IPS DF 4.7 (cell line): ENCODE data around the gene TMEM235.
"Not testable (repeated sequence)": the region's sequence is repeated elsewhere in the genome, so short reads cannot be mapped to it uniquely, and the experiment has no call there.

Experiments used
- DNase-seq: peaks from one replicate; pipeline ENCODE4 v3.0.0-alpha.2; 2013; ENCODE audit warnings: low spot score; ENCODE audit errors: extremely low read depth

The TMEM235 gene

DNA sequence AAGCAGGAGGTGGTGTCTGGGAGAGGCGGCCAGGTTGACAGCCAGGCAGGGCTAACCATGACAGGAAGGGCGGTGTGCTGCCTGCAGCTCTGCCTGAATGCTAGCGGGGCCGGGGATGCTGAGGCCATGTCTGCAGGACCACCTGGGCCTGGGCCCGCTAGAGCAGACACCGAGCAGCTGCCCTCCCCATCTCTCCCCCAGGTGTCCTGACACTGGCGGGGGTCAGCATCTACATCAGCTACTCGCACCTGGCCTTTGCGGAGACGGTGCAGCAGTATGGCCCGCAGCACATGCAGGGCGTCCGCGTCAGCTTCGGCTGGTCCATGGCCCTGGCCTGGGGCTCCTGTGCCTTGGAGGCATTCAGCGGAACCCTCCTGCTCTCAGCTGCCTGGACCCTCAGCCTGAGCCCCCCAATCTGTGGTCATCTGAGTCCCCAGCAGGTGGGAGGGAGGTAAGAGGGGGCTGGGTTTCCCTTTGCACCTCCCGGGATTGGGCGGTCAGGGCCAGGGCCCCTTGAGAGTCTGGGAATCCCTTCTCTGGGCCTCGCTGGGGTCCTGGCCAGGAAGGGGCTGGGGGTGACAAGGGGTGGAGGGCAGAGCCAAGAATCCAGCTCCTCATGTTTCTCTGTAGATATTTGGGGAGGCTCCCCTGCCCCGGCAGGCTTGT lies 7.5 kb downstream of the TMEM235 start:
- no peak for DNase-seq

DNA sequence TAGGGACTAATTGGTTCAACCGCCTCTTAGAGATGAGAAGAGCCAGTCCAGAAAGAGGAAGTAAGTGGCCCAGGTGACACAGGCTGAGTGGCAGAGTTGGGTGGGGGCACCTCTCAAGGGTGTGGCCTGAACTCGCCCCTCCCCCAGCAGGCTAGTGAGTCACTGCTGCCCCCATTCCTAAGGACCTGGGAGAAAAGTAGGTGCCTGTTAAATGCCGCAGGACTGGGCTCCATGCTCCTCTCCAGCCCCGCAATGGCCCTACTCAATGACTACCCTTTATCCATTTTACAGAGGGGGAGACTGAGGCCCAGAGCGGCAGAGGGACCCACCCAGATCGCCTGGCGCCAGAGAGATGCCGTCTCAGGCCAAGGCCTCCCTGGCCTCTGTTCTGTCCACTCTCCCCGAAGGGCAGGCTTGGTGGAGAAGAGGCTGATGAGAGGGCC lies 8.1 kb downstream of the TMEM235 start:
- DNase-seq: no peak

DNA sequence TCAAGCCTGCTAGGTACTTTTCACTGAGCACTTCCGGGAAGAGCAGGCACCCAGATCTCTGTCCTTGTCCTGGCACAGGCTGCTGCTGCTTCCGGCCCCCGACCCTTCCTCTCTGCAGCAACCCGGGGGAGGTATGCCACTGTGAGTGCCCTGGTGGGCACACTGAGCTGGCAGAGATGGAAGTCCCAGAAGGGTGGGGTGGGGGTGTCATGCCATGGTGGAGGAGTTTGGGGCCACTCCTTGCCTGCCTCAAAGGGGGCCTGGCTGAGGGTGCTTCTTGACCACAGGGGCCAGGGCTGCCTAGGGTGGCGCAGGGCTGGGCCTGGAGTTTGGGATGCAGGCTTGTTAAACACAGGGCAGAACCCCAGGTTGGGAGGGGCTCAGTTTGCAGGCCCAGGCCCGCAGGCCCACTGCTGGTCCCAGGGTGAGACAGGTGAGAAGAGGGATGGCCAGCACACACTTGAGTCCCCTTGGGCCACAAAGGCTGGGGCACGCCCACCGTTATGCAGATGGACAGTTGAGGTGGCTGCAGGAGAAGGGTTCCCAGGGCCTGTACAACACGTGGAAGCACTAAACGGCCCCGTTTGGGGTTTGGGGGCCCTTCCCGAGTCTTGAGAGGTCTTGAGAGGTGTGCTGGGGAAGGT lies 8.7 kb downstream of the TMEM235 start:
- DNase-seq: no peak

DNA sequence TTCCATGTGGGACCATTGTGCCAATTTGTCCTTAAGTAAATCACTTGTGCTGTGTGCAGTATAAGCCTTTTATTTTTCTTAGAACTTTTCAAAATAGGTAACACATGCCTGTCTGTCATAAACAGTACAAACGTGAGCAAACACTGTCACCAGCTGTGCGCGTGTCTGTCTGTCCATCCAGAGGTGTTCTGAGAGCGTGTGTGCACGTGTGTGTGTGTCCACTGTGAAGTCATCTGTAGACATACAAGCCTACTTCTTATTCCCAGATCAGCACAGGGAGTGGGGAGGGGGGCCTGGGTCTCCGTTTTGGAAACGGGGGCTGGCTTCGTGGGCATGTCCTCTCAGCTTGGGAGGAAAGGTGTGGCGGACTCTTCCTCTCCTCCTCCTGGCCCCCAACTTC lies 9.4 kb downstream of the TMEM235 start:
- no peak for DNase-seq

DNA sequence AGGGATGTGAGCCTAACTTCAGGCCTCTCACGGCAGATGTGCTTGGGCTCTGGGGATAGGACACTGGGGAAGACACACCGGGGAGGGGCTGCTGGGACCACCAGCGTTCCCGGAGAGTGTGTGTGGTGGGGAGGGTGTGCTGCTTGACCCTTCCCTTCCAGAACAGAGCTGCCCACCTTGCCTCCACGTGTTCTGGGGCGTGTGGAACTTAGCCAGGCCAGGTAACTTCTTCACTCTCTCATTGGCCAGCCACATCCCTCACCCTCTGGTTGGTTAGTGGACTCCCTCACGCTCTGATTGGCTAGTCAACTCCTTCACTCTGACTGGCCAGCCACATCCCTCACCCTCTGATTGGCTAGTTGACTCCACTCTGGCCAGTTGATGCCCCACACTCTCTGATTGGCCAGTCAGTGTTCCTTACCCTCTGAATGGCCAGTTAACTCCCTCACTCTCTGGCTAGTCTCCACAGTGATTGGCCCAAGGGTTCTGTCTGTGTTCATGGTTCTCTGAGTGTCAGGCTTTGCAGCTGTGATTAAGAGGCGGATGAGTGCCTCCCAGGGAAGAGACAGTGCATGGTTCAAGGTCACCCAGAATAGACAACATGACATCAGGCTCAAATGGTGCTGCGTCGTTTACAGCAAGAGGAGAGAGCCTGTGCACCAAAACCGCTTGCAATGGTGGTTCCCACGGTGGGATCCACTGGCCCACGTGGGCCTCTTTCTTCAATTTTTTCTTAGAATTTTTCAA lies 10.0 kb downstream of the TMEM235 start:
- DNase-seq: peak; percentile 66

DNA sequence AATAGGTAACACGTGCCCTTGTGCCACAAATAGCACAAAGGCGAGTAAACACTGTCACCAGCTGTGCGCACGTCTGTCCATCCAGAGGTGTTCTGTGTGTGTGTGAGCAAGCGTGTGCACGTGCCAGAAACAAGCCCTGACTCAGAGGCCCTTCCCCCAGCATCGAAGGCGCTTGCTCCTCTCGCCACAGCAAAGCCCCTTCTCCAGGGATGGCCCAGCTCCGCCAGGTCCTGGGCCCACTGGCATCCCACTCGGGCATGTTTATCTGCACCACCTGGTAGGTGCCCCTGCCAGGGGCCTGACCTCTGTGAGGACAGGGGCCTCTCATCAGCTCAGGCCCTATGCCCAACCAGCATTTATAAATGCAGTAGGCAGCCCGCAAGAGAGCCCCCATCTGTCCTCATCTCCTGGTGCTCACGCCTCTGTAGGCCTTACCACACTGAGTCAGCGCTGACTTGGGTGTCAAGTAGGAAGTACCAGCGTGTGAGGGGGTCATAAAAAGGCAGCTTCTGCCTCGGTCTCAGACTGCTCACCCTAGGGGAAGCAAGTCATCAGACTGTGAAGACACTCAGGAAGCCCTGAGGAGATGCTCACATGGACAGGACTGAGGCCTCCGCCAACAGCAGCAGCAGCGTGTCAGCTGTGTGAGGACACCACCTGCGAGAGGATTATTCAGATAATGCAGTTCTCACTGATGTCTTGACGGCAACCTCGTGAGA lies 10.8 kb downstream of the TMEM235 start:
- no peak for DNase-seq

DNA sequence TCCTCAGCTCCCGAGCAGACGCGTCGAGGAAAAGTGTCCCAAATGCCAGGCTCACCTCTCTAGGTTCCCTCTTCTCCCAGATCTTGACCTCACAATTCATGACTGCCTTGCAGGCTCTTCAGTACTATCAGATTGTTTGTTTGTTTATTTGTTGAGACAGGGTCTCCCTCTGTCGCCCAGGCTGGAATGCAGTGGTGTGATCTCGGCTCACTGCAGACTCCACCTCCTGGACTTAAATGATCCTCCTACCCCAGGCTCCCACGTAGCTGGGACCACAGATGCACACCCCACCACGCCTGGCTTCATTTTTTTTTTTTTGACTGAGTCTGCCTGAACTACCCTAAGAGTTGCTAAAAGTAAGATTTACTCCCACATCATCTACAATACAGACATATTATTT lies 15.9 kb downstream of the TMEM235 start:
- DNase-seq: no peak

DNA sequence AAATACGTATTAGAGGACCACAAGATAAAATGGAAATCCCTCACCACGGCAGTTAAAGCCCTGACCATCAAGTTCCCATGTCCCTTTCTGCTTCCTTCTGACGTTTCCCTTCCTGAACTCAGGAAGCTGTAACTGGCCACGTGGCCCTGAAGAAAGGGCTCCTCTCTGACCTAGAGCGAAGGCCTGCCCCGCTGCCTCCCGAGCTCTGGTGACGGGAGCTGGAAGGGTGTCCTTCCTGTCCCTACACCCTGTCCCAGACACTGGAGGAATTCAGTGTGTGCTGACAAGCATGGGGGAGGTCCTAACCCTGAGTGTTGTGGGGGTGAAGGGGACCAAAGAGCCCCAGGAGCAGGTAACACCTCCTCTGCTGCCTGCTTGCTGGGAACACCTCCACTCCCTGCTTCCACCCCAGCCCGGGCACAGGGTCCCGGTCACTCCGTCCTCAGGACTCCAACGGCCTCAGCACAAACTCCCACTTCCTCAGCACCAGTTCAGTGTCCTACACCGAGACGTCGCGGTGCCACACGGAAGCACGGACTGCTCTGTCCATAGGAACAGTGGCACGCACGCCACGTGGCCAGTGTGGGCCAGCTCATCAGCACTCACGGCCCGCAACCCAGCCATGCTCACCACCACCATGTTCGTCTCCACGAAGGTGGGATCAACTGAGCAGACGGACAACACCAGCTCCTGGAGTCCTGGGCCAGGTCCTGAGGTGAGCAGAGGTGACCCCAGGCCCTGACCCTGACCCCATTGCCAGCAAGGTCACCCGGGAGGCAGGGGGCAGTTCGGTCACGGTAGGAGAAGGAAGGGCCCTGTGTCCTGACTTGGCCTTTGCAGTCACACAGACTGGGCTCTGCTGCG lies 16.9 kb downstream of the TMEM235 start:
- DNase-seq: no peak

DNA sequence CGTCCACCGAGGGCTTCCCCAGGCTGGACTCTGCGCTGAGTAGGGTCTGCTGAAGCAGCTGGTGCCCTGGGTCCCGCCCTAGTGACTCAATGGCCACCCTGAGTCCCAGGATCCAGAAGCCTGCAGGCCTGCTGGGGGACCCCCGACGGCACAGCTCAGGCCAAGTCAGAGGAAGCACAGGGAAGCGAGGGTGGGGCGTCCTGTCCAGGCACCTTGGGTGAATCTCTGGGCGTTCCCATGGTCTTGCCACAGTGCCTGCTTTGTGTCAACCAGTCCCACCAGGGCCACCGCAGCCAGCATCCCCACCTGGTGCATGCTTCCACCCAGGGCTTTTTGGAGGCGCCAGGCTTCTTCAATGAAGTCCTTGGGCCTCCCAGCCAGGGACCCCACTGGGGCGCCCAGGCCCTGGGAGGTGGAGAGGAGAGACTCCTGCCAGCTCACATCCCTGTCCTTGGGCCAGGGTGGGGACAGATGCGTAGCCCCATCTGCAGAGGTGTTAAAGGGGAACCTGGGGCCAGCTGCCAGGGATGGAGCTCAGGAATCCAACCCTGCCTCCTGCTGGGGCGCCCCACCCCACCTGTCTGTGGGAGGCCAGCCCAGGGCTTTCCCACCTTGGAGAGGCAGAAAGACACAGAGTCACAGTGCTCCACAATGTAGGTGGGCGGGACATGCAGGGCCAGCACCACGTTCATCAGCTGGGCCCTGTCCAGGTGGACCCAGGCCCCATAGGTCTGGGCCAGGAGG lies 17.8 kb downstream of the TMEM235 start:
- no peak for DNase-seq

DNA sequence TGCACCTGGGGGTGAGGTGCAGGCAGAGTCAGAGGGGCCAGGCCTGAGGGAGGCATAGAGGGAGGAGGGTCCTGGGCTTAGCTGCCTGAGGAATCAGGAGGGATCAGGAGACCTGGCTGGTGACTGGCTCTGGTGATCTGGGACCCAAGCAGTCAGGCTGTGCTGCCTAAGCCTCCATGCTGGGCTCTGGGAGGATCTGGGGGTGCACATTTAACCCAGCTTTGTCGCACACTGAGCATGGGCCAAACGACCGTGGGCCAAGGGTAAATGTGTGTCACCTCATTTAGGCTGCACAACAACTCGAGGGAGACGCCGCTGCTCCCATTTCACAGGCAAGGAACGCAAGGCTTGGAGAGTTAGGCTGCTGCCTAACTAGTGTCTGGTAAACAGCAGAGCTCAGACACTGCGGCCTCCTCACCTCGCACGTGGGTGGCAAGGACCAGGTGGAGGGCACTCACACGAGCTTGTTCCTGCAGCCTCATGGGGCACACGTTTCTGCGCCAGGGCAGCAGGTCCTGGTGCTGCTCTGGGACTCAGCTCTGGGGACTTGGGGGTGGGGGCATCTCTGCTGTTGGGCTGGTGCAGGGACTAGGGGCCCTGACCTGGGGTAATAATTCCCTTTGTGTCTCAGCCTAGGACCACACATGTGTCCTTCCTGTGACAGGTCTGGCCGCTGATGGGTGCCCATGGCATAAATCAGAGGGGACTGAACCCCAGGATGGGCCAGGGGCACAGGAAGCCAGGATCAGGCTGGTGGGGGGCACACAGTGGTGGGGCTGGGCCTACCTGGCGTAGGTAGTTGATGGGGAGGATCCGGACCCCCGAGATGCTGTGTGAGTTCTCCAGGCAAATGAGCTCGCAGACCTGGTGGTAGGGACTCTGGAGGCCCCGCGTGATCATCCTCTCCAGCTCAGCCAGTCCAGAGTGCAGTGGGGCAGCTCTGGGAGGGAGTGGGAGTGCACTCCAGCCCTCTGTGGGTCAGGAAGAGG lies 18.7 kb downstream of the TMEM235 start:
- no peak for DNase-seq

DNA sequence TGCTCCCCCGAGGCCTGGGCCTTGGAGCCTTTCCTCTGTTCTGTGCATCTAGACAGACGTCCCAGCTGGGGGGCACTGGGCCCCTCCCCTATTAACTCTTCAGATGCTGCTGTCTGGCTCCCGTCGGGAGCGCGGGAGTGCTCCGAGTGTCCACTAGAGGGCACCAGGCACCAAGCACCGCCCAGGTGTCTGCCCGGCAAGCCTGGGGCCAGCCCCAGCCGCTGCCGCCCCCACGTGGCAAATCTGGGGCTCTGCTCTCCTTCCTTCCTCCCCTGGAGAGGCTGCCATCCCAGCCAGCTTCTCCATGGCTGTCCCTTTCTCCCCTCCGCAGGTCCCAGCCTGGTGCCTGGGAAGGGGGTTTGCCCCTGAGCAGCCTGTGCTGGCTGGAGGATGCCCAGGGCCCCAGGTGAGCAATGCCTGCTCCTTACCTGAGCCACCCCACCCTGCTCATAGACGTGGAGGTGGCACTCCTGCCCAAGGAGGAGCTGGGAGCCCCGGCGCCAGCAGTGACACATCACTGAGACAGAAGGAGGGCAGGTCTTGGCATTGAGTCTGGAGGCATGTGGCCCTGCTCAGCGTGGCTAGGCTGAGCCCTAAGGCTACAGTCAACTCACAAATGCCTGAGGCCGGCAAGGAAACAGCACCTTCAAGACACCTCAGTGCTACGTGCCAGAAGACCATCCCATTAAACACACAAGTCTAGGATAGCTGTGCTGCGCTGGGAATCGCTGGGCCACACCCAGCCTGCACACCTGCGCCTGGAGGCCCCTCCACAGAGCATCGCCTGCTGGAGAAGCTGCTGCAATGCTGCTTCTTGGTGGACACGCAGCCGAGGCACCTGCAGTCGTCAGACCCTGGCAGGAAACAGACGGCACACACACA lies 19.7 kb downstream of the TMEM235 start:
- peak; percentile 46 for DNase-seq

DNA sequence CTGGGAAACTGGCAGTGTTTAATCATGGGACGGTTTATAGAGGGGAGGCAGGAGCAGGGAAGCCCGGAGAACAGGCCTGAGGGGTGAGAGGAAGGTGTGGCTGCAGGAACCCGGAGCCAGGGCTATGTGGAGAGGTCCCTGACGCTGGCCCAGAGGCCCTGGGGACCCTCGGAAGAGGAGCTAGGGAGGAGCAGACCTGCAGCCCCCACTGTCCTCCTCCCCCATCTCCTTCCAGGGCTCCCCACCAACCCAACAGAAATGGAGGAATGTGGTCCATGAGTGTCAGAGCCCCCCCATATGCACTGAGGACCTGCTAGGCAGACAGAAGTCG lies 20.3 kb downstream of the TMEM235 start:
- no peak for DNase-seq

DNA sequence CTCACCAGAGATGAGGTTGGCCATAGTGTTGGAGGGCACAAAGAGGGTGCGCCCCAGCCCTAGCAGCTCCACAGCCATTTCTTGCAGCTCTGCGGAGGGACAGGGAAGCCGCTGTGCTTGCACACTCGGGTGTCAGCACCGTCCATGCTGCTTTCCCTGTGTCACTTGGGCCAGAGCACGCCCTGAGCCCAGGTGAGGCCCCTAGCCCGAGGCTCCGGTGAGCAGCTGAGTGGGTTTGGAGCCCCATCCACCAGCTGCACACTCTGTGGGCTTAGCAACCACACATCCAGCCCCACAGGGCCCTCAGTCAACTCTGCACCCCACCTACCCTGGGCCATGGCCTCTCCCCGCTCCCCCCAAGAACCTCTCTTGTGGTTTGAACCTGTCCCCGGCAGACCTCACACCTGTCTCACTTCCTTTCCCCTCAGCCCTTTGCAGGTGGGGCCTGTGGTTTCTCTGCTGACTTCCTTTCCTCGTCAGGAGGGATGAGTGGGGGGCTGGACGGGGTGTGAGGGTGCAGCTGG lies 20.7 kb downstream of the TMEM235 start:
- DNase-seq: no peak

DNA sequence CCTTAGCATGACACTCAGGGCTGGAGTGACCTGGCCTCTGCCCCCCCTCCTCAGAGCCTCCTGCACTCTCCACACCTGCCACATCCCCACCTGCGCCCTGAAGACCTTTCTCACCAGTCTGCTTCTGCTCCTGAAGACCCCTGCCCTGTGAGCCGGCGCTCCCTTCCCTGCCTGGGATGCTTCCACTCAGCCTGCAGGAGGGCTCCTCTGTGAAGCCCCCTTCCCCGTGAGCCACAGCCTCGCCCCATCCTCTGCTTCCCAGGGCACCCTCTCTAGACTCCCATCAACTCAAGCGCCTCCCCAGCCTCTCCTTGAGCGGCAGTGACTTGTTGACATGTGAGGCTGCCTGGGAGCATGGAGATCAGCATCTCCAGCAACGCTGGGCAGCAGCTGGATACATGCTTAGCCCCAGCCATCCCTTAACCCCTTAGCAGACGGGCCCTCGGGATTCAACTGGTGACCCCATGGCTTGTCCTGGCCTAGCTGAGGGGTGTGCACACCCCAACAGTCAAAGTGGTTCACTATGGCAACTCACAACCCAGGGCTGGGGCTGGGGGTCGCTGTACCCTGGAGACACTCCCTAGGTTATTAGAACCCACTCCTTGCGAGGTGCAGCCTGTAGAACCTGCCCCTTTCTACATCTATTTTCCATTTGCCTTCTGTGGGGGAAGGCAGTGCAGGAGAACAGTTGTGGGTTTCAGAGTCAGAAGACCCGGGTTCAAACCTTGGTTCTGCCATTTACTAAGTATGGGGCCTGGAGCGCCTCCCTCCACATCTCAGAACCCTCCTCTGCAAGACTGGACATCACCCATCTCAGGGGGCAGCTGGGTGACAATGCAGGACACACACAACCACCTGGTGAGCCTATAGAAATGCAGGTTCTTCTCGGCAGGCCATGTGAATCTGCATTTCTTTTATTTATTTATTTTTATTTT lies 21.5 kb downstream of the TMEM235 start:
- DNase-seq: no peak

DNA sequence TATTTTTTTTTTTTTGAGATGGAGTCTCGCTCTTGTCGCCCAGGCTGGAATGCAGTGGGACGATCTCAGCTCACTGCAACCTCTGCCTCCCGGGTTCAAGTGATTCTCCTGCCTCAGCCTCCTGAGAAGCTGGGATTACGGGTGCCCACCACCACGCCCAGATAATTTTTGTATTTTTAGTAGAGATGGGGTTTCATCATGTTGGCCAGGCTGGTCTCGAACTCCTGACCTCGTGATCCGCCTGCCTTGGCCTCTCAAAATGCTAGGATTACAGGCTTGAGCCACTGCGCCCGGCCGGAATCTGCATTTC lies 22.2 kb downstream of the TMEM235 start:
- DNase-seq: not testable (repeated sequence)

DNA sequence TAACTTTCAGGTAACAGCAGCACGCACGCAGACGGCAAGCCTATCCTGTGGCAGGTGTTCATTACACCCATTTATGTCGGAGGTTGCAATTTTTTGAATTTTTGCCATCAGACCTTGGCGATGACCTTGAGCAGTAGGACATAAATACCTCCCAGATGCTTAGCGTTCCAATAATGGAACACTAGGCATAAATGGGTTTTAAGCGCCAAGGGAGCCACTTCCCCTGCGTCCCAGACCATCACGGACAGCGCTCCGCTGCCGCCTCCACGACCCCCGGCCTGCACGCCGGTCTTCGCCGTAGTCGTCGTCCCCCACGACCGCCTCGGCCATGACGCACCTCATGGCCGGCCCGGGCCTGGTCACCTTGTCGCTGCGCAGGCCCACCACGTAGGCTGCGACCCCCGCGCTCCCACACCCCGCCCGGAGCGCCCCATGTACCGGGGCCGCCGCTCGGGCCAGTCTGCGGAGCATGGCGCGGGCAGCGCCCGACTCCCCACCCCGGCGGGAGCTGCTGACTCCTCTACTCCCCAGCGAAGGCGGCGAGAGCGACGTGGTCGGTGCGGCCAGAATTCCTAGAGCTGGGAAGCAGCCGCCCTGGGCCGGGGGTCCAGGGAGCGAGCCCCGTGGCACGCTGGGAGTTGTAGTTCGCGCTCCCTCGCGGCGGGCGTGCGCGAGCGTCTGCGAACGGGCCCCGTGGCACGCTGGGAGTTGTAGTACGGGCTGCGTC lies 22.7 kb downstream of the TMEM235 start:
- peak; percentile 68 for DNase-seq
